T-cell (primary cell): ENCODE data around the gene CNNM3. TPM values are rescaled to one million over a fixed set of nuclear protein-coding genes. Genes with fewer than 3 reads are reported as not detected.

Source experiments
- ATAC-seq, 4 experiments: fragments of 200-7000 bp in 3 of 4; fragments of 150-1000 bp in 1 of 4; cut with Tn5 transposase; replicated peaks in 1 of 4; 1 replicate in 3 of 4; 2 replicates in 1 of 4; pipeline ENCODE4 v1.10.0; 2021; ENCODE audit warnings: moderate library complexity in 3 of 4, mild to moderate bottlenecking in 2 of 4, moderate number of reproducible peaks in 1 of 4
- CTCF ChIA-PET, 2 donors: fragments of 300-600 bp; sonication (Branson Sonifier 250); formaldehyde crosslinking; loops; one replicate each; lab custom pipeline; 2022; ENCODE audit warnings: antibody characterized with exemption in 2 of 2; lab: Charles Lee
- POLR2A ChIA-PET, 2 donors: fragments of 300-600 bp; sonication (Branson Sonifier 250); formaldehyde crosslinking; loops; one replicate each; lab custom pipeline; 2022; ENCODE audit warnings: antibody characterized with exemption in 2 of 2; lab: Charles Lee
- DNase-seq, 35 experiments: peaks; one replicate each; pipeline versions ENCODE4 v3.0.0 to v3.0.0-alpha.2; 2013 to 2023
- H3K27ac ChIP-seq: one replicate; pipeline ENCODE4 v1.5.1; 2013; ENCODE audit warnings: low read length
- H3K27me3 ChIP-seq, 2 experiments: replicated peaks in 1 of 2; 1 replicate in 1 of 2; 2 replicates in 1 of 2; pipeline versions ENCODE4 v1.6.1 to v1.7.0; 2013; ENCODE audit warnings: low read length in 1 of 2, mixed read lengths in 1 of 2; ENCODE audit not compliant: control insufficient read depth in 2 of 2, insufficient read depth in 2 of 2; ENCODE audit errors: extremely low read depth in 1 of 2
- H3K36me3 ChIP-seq, 2 donors: 1 replicate in 1 of 2; 2 replicates in 1 of 2; pipeline versions ENCODE4 v1.6.1 to v1.7.0; 2013; ENCODE audit warnings: low read length in 1 of 2; ENCODE audit not compliant: control insufficient read depth in 2 of 2, insufficient read depth in 1 of 2; ENCODE audit errors: extremely low read depth in 1 of 2
- H3K4me1 ChIP-seq, 2 experiments: 1 replicate in 1 of 2; 2 replicates in 1 of 2; pipeline versions ENCODE4 v1.6.1 to v1.7.0; 2013; ENCODE audit warnings: low read length in 2 of 2, mixed read lengths in 1 of 2; ENCODE audit not compliant: insufficient read depth in 2 of 2, control insufficient read depth in 1 of 2; ENCODE audit errors: extremely low read depth in 1 of 2
- H3K4me3 ChIP-seq, 2 donors: 1 replicate in 1 of 2; 2 replicates in 1 of 2; pipeline versions ENCODE4 v1.5.1 to v1.7.0; 2013; ENCODE audit warnings: mild to moderate bottlenecking in 2 of 2, low read length in 1 of 2, moderate library complexity in 1 of 2; ENCODE audit not compliant: control insufficient read depth in 1 of 2; ENCODE audit errors: extremely low read depth in 1 of 2
- H3K9me3 ChIP-seq: 2 replicates; pipeline ENCODE4 v1.7.0; 2013
- H3K27ac Mint-ChIP-seq, 2 donors: one replicate each; pipeline ENCODE4 v1.8.0; 2020 to 2021; ENCODE audit warnings: mild to moderate bottlenecking in 2 of 2, mixed read lengths in 2 of 2
- H3K27me3 Mint-ChIP-seq, 2 donors: one replicate each; pipeline ENCODE4 v1.8.0; 2021 to 2022; ENCODE audit warnings: mixed read lengths in 2 of 2
- H3K36me3 Mint-ChIP-seq: one replicate; pipeline ENCODE4 v1.8.0; 2021; ENCODE audit warnings: mixed read lengths
- H3K4me1 Mint-ChIP-seq, 3 donors: one replicate each; pipeline ENCODE4 v1.8.0; 2020 to 2022; ENCODE audit warnings: mixed read lengths in 3 of 3, mild to moderate bottlenecking in 1 of 3
- H3K4me3 Mint-ChIP-seq, 3 donors: one replicate each; pipeline ENCODE4 v1.8.0; 2020 to 2022; ENCODE audit warnings: mild to moderate bottlenecking in 3 of 3, mixed read lengths in 3 of 3, moderate library complexity in 3 of 3
- H3K9me3 Mint-ChIP-seq, 3 donors: one replicate each; pipeline ENCODE4 v1.8.0; 2020 to 2022; ENCODE audit warnings: mixed read lengths in 3 of 3
- WGBS: methylation state at CpG from one replicate; pipeline ENCODE4 v1.1.5; 2013; ENCODE audit warnings: missing lambda C conversion rate; ENCODE audit not compliant: insufficient coverage; 5-methylcytosine and 5-hydroxymethylcytosine counted together
- total RNA-seq, 35 experiments: library from RNA in 6 of 35; stranded (reverse) in 6 of 35; fragments of 120-200 nt in 1 of 35; gene quantifications; one replicate each; pipeline versions ENCODE4 v1.2.1 to v1.2.4 and lab custom pipeline; 2013 to 2026

The CNNM3 gene
- total RNA-seq, 5 donors from 2014 or later (not counting 1 experiment from before 2014, with no cell fraction given): 44.2 to 55.3 (median 48.0) TPM

DNA sequence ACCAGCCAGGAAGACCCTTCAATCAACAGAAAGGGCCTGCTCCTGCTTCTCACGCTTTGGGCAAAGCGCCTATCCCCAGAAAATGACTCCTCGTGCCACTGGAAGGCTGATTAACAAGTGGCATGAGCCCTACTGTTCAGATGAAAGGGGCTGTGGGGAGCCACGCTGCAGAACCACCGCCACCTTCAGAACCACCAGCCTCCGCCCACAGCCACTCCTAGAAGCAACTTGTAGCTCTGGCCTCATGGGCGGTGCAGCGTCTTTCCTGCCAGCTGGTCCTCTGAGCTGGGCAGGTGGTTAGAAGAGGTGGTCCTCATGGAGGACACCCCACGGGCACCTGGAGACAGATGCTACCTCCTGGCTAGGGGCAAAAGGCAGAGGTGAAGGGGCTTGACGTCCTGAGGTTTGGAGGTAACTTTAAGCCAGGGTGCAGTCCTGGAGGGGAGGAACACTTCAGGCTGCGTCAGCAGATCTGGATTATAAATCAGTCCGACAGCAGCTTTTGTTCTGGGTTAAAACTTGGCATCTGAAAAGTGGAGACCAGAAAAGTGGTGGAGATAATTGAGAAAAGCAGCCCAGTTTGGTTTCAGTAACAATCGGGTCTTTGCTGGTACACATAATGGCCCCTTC, 54.7 kb downstream of the CNNM3 start:
- Mint-ChIP-seq H3K9me3 (no peaks in the 10 kb centered on the region), H3K36me3 (peaks cover 2% of the 10 kb centered on the region), H3K27ac (peak overlapping the region; percentile 92 to 93), H3K4me3 (peak overlapping the region; percentile 84 to 90 (median 86)), H3K27me3 (no peaks in the 10 kb centered on the region), H3K4me1 (peaks cover 40 to 61% (median 48%) of the 10 kb centered on the region in 3 donors)
- Histone ChIP-seq H3K4me1 (peaks cover 16 to 56% of the 10 kb centered on the region in 2 experiments), H3K9me3 (no peaks in the 10 kb centered on the region), H3K27me3 (peaks cover 0 to 6% of the 10 kb centered on the region in 2 experiments), H3K27ac (peak overlapping the region; percentile 89), H3K36me3 (peaks cover 0 to 19% of the 10 kb centered on the region in 2 donors), H3K4me3 (peak overlapping the region; percentile 38 to 61)
- WGBS: 4% methylated on average over 7 of the region's 13 CpGs
- CTCF ChIA-PET: interaction anchor here (0.5 to 1.8 kb wide), 8 partner anchors 10 to 92 kb away, joined by 3 to 25 read pairs (median 3); partner anchors contain the start of genes ANKRD39 (in 1 of the 2) and CNNM3 (in 1 of the 2)
- ATAC-seq (peak; percentile 63 to 73 (median 71)), DNase-seq (peak; percentile 38 to 84 (median 63))
- POLR2A ChIA-PET: interaction anchor here in 1 of 2 donors (0.7 kb wide), 1 partner anchor 12 kb away, joined by 3 read pairs; the partner anchor contains the start of gene ANKRD39

DNA sequence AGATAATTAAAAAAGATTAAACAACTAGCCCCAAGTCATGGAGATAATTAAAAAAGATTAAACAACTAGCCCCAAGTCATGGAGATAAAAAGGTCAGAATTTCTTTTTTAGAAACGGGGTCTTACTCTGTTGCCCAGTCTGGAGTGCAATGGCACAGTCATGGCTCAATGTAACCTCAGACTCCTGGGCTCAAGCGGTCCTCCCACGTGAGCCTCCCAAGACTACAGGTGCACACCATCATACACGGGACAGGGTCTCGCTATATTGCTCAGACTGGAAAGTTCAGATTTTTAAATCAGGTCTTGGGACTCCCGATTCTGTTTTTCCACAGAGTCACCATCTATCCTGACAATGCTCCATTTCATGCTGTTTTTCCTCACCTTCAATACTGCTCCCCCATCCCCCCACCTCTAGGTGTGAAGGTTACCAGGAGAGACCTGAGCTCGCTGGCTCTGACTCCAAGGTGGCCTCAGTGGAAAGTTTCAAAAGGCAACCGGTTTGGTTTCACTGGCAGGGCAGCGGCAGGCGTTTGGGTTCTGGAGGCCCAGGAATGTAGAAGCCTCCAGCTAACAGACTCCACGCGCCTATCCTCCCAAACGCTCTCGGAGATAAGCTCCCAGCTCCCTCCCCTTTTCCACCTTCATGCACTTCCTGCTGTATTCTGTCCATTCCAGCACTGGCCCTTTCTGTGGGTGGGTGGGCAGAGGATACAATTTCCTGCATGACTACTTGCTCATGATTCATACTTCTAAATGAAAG, 56.7 kb downstream of the CNNM3 start:
- CTCF ChIA-PET: interaction anchor here in 1 of 2 donors (0.6 to 1.3 kb wide), 3 partner anchors 15 to 375 kb away, joined by 3 to 4 read pairs (median 3); partner anchors contain the start of gene ANKRD39

DNA sequence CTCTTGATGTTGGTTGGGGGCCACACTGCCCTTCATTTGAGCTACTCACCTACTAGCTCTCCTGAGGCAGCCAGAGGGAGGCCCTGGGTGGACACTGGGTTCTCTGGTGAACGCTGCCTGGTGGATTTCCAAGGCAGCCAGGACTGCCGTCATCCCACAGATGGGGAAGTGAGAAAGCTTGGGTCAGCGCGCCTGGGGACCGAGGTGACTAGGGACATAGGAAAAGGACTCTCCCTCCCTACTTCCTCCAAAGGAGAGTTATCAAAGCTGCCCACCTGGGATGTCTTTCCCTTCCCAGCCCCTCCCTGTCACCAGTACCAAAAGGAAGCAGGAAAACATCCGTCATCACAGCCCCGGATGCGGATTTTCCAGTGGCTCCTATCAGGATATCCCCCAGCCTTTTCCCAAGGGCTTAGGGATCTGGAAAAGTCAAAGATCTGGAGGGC, 57.6 kb downstream of the CNNM3 start:
- Mint-ChIP-seq H3K4me3 (no peak overlapping the region), H3K4me1 (peaks cover 20 to 44% (median 30%) of the 10 kb centered on the region in 3 donors), H3K27ac (peak overlapping the region; percentile 61 to 82), H3K27me3 (no peaks in the 10 kb centered on the region), H3K9me3 (no peaks in the 10 kb centered on the region), H3K36me3 (no peaks in the 10 kb centered on the region)
- Histone ChIP-seq H3K36me3 (no peaks in the 10 kb centered on the region), H3K27me3 (peaks cover 0 to 6% of the 10 kb centered on the region in 2 experiments), H3K4me3 (no peak overlapping the region), H3K9me3 (no peaks in the 10 kb centered on the region), H3K4me1 (peaks cover 5 to 36% of the 10 kb centered on the region in 2 experiments), H3K27ac (no peak overlapping the region)
- ATAC-seq: no peak
- no peak for DNase-seq
- ChIA-PET POLR2A (no interaction called here), CTCF (interaction anchor here in 1 of 2 donors (0.6 to 1.3 kb wide), 3 partner anchors 16 to 36 kb away, joined by 3 to 5 read pairs (median 3); partner anchors contain the start of gene ANKRD39)
- 83% methylated on average over 2 of the region's 8 CpGs for WGBS

More for the DNA sequence above, 56.7 kb downstream of the CNNM3 start:
- H3K27me3 Mint-ChIP-seq: no peaks in the 10 kb centered on the region
- peaks cover 26 to 48% (median 34%) of the 10 kb centered on the region in 3 donors for H3K4me1 Mint-ChIP-seq
- H3K4me3 ChIP-seq: no peak overlapping the region
- peak overlapping the region; percentile 59 to 79 for H3K27ac Mint-ChIP-seq
- peaks cover 8 to 43% of the 10 kb centered on the region in 2 experiments for H3K4me1 ChIP-seq
- POLR2A ChIA-PET: no interaction called here
- no peak overlapping the region for H3K27ac ChIP-seq
- H3K36me3 Mint-ChIP-seq: no peaks in the 10 kb centered on the region
- H3K4me3 Mint-ChIP-seq: no peak overlapping the region
- H3K36me3 ChIP-seq: no peaks in the 10 kb centered on the region
- H3K9me3 ChIP-seq: no peaks in the 10 kb centered on the region
- DNase-seq (no peak), ATAC-seq (no peak)
- 74% methylated on average over 6 of the region's 14 CpGs for WGBS
- no peaks in the 10 kb centered on the region for H3K9me3 Mint-ChIP-seq
- H3K27me3 ChIP-seq: peaks cover 0 to 6% of the 10 kb centered on the region in 2 experiments

DNA sequence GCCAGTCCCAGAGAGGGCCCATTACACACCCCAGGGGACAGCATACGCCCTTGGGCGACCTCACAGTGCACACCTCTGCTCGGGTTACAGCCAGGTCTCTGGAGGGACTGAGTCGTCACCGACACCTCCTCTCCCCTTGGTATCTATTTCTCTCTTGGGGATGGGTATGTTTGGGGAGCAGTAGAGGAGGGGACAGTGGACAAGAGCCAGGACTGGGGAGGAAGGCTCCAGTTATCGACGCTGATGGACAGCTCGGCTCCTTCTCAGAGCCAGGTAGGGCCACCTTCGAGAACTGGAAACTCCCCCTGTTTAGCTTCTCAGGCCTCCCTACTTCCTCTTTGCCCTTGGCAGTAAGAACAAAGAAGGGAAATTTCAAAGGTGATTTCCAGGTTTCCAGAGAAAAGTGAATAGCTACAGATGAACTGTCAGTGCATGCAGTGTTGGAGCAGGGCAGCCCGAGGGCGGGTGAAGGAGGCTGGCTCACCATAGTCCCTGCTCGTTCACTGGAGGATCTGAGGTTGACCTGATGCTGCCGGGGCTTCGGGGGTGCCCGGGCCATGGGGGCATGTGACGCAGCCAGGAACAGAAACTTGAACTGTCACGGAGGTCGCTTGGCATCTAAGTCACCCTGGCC, 58.2 kb downstream of the CNNM3 start:
- H3K27ac ChIP-seq: no peak overlapping the region
- Mint-ChIP-seq H3K9me3 (no peaks in the 10 kb centered on the region), H3K4me3 (no peak overlapping the region), H3K27ac (peak overlapping the region; percentile 61 to 82), H3K36me3 (no peaks in the 10 kb centered on the region), H3K4me1 (peaks cover 20 to 44% (median 30%) of the 10 kb centered on the region in 3 donors), H3K27me3 (no peaks in the 10 kb centered on the region)
- no peaks in the 10 kb centered on the region for H3K9me3 ChIP-seq
- peaks cover 5 to 36% of the 10 kb centered on the region in 2 experiments for H3K4me1 ChIP-seq
- ChIA-PET CTCF (interaction anchor here in 1 of 2 donors (1.1 kb wide), 1 partner anchor 16 kb away, joined by 5 read pairs; the partner anchor contains the start of gene ANKRD39), POLR2A (interaction anchor here in 1 of 2 donors (0.6 kb wide), 1 partner anchor 339 kb away, joined by 4 read pairs; no protein-coding TSS in a partner anchor)
- peaks cover 0 to 6% of the 10 kb centered on the region in 2 experiments for H3K27me3 ChIP-seq
- 72% methylated on average over 9 of the region's 18 CpGs for WGBS
- no peaks in the 10 kb centered on the region for H3K36me3 ChIP-seq
- ATAC-seq (peak in 1 of 4 experiments; percentile 16), DNase-seq (peak in 1 of 35 experiments; percentile 64)
- H3K4me3 ChIP-seq: no peak overlapping the region

DNA sequence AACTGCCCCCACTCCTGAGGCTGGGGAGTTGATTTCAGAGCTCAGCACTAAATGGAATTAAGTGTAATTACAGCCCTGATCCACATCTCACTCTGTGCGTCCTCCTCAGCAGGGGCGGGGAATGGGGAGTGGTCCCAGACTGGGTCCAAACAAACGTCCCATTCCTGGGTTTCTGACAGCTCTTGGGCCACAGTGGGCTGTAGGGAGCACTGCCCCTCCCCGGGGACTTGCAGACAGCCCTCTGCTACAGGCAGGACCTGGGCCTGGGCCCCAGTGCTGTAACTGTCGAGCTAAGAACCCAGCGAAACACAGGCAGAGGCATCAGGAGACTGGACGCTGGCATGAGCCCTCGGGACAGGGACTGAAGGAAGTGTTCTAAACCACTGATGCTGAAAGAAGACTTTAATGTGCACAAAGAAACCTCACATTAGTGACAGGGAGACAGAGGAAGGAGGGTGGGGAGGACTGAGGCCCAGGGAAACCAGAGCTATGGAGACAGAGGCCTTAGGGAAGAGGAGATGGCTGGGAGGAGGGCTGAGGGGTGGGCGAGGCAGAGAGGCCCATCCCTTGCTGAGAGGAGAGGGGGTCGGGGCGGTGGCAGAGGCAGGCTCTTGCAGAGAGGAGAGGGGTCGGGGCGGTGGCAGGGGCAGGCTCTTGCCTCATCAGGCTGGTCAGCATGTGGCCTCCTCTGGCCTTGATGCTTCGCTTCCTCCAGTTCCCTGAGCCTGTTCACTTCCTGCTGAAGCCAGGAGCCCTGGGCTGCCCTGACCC, 59.6 kb downstream of the CNNM3 start:
- Mint-ChIP-seq H3K27ac (peak overlapping the region; percentile 82), H3K27me3 (no peaks in the 10 kb centered on the region), H3K36me3 (no peaks in the 10 kb centered on the region), H3K9me3 (no peaks in the 10 kb centered on the region), H3K4me3 (no peak overlapping the region), H3K4me1 (peaks cover 16 to 41% (median 27%) of the 10 kb centered on the region in 3 donors)
- WGBS: 88% methylated on average over 14 of the region's 14 CpGs
- DNase-seq (no peak), ATAC-seq (no peak)
- no peaks in the 10 kb centered on the region for H3K36me3 ChIP-seq
- no peak overlapping the region for H3K27ac ChIP-seq
- H3K4me1 ChIP-seq: peaks cover 5 to 30% of the 10 kb centered on the region in 2 experiments
- no peaks in the 10 kb centered on the region for H3K9me3 ChIP-seq
- H3K27me3 ChIP-seq: peaks cover 0 to 2% of the 10 kb centered on the region in 2 experiments
- ChIA-PET POLR2A (no interaction called here), CTCF (interaction anchor here in 1 of 2 donors (0.5 kb wide), 1 partner anchor 40 kb away, joined by 4 read pairs; no protein-coding TSS in a partner anchor)
- no peak overlapping the region for H3K4me3 ChIP-seq
